Epithelial cell of esophagus (primary cell): ENCODE results near the gene GTF2A2.

Source experiments
- DNase-seq: peaks from one replicate; pipeline ENCODE4 v3.0.0; 2010; ENCODE audit warnings: low read depth
- H3K4me3 ChIP-seq: 2 replicates; pipeline ENCODE4 v1.5.1; 2011; ENCODE audit warnings: mild to moderate bottlenecking, low read length, control low read depth
- TF ChIP-seq, protein P1 (sequence below): IDR thresholded peaks from 2 replicates; pipeline ENCODE4 v1.5.1; 2011; ENCODE audit warnings: low read depth, mild to moderate bottlenecking, low read length, control low read depth, inconsistent platforms; ENCODE audit not compliant: insufficient read depth; ENCODE audit errors: missing control alignments

Gene GTF2A2

DNA sequence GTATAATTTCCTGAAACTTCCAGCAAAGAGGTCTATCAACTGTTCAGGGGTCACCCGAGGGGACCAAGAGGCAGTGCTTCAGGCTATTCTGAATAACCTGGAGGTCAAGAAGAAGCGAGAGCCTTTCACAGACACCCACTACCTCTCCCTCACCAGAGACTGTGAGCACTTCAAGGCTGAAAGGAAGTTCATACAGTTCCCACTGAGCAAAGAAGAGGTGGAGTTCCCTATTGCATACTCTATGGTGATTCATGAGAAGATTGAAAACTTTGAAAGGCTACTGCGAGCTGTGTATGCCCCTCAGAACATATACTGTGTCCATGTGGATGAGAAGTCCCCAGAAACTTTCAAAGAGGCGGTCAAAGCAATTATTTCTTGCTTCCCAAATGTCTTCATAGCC, 38.9 kb downstream of the GTF2A2 start:
- TF ChIP-seq, protein P1, sequence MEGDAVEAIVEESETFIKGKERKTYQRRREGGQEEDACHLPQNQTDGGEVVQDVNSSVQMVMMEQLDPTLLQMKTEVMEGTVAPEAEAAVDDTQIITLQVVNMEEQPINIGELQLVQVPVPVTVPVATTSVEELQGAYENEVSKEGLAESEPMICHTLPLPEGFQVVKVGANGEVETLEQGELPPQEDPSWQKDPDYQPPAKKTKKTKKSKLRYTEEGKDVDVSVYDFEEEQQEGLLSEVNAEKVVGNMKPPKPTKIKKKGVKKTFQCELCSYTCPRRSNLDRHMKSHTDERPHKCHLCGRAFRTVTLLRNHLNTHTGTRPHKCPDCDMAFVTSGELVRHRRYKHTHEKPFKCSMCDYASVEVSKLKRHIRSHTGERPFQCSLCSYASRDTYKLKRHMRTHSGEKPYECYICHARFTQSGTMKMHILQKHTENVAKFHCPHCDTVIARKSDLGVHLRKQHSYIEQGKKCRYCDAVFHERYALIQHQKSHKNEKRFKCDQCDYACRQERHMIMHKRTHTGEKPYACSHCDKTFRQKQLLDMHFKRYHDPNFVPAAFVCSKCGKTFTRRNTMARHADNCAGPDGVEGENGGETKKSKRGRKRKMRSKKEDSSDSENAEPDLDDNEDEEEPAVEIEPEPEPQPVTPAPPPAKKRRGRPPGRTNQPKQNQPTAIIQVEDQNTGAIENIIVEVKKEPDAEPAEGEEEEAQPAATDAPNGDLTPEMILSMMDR = no peak
- peak; percentile 11 for DNase-seq

DNA sequence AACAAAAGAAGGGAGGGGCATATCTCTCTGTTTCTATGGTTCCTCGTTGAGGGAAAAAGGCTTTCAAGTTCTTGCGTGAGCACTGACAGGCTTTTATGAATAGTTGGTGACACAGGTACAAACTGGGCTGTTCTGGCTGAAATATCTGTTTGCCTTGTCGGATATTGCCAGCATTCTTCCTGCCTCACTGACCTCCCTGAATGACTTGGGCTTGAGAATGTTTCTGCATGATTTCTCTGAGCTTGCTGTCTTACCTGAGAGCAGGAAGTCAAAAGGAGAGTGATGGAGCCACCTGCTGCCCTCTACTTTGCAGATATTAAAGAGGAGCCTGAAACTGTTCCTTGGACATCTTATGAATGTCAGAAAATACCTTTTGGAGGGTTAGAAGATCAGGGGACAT, 40.9 kb downstream of the GTF2A2 start:
- H3K4me3 ChIP-seq = no peak overlapping the region
- peak; percentile 28 for DNase-seq
- TF ChIP-seq, protein P1 = peak; percentile 31

More for the DNA sequence above, 38.9 kb downstream of the GTF2A2 start:
- no peak overlapping the region for H3K4me3 ChIP-seq

DNA sequence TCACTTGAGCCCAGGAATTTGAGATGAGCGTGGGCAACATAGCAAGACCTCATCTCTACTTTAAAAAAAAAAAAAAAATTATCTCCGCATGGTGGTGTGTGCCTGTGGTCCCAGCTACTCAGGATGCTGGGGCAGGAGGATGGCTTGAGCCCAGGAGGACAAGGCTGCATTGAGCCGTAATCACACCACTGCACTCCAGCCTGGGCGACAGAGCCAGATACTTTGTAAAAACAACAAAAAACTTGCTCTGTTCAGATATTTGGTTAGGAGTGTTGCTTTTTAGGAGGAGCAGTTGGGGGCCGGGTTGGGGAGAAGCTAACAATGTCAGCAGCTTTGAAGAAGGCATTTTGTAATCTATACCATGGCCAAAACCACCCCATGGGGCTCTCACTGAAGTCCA, 41.7 kb downstream of the GTF2A2 start:
- no peak for DNase-seq
- H3K4me3 ChIP-seq = no peak overlapping the region
- TF ChIP-seq, protein P1 = no peak

DNA sequence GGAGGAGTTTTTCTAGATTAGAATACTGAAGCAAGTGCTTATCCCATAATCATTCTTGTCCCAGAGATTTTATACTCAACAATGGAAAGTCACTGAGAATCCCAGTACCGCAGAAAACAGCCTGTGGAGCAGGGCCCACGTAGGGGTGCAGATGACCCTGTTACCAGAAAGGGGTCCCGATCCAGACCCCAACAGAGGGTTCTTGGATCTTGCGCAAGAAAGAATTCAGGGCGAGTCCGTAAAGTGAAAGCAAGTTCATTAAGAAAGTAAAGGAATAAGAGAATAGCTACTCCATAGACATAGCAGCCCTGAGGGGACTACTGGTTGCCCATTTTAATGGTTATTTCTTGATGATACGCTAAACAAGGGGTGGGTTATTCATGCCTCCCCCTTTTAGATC, 43.2 kb downstream of the GTF2A2 start:
- no peak overlapping the region for H3K4me3 ChIP-seq
- TF ChIP-seq, protein P1 = no peak
- no peak for DNase-seq

DNA sequence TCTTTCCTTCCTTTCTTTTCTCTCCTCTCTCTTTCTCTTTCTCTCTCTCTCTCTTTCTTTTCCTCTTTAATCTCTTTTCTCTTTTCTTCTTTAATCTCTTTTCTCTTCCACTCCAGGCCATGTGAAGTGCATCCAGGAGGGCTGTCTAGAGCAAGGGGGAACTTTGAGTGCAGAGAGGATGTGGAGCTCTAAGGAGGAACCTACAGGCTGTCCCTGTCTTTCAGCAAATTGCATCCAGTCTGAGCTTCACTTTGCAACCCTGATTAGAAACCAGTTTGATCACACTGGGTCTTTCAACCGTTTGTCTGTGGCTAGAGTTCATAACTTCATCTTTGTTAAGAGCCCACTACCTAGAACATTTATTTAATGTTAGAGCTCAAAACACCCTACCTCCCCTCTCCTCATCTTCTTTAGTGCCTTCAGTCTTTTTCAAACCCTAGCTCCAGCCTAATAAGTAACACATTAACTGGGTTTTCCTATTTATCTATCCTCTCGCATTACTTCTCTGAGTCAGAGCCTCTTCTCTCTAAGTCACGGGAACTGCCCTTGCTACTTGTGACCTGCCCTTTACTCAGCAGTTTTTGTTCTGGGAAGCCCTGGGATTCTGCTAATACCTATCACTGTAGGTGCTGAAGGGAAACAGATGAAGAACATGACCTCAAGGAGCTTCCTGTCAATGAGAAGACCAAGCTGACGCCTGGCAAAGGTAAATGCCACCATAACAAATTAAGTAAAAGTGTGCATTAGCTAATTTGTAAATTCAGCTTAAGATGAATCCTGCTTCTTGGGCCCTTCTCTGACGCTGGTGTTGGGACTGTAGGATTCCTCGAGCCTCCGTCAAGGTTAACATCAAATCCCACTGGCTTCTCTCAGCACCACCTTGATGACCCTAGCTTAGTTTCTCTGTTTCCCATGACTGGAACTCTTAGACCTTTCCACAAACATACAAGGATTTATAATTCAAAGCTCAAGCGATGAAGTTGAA, 45.7 kb downstream of the GTF2A2 start, which contains the start of gene GCNT3:
Gene GCNT3, plus strand, starts transcription at position 508 of the 985 bp plus-strand sequence. CDS start 6,456 bp downstream, outside the sequence.
- DNase-seq = peak; percentile 78
- TF ChIP-seq, protein P1 = no peak
- H3K4me3 ChIP-seq = no peak within 1 kb of the TSS

DNA sequence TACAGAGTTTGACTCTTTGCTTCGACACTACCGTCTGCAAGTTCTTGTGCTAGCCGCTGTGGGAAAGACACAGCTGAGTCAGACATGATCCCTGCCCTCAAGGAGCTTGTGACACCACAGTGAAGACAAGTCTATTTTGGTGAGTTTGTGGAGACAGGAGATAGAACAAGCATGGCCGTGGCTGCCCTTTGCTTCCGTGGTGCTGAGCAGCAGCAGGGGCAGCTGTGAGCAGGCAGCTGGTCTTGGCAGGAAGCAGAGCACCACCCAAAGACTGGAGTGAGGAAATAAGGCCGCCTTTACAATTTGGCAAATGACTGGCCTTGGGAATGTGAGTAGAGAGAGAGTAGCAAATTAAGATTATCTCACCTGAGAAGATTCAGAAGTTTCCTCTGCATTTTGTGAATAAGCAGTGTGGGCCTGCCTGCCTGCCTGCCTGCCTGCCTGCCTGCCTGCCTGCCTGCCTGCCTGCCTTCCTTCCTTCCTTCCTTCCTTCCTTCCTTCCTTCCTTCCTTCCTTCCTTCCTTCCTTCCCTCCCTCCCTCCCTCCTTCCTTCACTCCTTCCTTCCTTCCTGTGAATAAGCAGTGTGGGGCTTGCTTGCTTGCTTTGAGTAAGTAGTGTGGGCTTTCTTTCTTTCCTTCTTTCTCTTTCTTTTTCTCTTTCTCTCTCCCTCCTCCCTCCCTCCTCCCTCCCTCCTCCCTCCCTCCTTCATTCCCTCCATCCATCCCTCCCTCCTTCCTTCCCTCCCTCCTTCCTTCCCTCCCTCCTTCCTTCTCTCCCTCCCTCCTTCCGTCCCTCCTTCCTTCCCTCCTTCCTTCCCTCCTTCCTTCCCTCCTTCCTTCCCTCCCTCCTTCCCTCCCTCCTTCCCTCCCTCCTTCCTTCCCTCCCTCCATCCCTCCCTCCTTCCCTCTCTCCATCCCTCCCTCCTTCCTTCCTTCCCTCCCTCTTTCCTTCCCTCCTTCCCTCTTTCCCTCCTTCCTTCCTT, 47.3 kb downstream of the GTF2A2 start:
- no peak overlapping the region for H3K4me3 ChIP-seq
- TF ChIP-seq, protein P1 = no peak
- DNase-seq = no peak
